GM19193 (cell line): ENCODE measurements around the gene MRPS5.

Source experiments
- POLR2A ChIP-seq: IDR thresholded peaks from 4 replicates; pipeline ENCODE4 v1.6.1; 2011; ENCODE audit not compliant: insufficient read depth, insufficient read length; ENCODE audit errors: extremely low read depth

The MRPS5 gene

DNA sequence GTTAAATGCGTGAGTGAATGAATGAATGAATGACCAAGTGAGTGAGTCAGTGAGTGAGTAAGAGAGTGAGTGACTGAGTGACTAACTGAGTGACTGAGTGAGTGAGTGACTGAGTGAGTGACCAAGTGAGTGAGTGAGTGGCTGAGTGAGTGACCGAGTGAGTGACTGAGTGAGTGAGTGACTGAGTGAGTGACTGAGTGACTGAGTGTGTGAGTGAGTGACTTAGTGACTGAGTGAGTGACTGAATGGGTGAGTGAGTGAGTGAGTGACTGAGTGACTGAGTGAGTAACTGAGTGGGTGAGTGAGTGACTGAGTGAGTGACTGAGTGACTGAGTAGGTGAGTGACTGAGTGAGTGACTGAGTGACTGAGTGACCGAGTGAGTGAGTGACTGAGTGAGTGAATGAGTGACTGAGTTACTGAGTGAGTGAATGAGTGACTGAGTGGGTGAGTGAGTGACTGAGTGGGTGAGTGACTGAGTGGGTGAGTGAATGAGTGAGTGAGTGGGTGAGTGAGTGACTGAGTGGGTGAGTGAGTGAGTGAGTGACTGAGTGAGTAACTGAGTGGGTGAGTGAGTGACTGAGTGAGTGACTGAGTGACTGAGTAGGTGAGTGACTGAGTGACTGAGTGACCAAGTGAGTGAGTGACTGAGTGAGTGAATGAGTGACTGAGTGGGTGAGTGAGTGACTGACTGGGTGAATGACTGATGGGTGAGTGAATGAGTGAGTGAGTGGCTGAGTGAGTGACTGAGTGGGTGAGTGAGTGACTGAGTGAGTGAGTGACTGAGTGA is 84.8 kb downstream of the MRPS5 start:
- no peak for TF ChIP-seq POLR2A
